ENCODE results near the gene MCF2L2.

The MCF2L2 gene

GRCh38 chr3:183359036-183359435 lies 69.4 kb downstream of the MCF2L2 start:
- DNase-seq = no peak

GRCh38 chr3:183357564-183358079 lies 70.8 kb downstream of the MCF2L2 start:
- DNase-seq = no peak

- DNase-seq = no peak
Observed at GRCh38 chr3:183356920-183357319, 71.5 kb downstream of the MCF2L2 start.

GRCh38 chr3:183354874-183355273 lies 73.5 kb downstream of the MCF2L2 start:
- DNase-seq = no peak

- no peak for DNase-seq
Observed at GRCh38 chr3:183354325-183354831, 74.0 kb downstream of the MCF2L2 start.

GRCh38 chr3:183353421-183353820 lies 75.0 kb downstream of the MCF2L2 start:
- no peak for DNase-seq

GRCh38 chr3:183350164-183350563 lies 78.3 kb downstream of the MCF2L2 start:
- DNase-seq = no peak

- peak; percentile 25 for DNase-seq
Observed at GRCh38 chr3:183349421-183350157, 78.8 kb downstream of the MCF2L2 start.

- DNase-seq = no peak
Observed at GRCh38 chr3:183342824-183343223, 85.6 kb downstream of the MCF2L2 start.

- DNase-seq = peak; percentile 85
Observed at GRCh38 chr3:183341545-183342288, 86.7 kb downstream of the MCF2L2 start.

- DNase-seq = peak; percentile 24
Observed at GRCh38 chr3:183340222-183340621, 88.2 kb downstream of the MCF2L2 start.

GRCh38 chr3:183339461-183340086 lies 88.8 kb downstream of the MCF2L2 start:
- DNase-seq = peak; percentile 48

- no peak for DNase-seq
Observed at GRCh38 chr3:183338520-183338919, 89.9 kb downstream of the MCF2L2 start.

- DNase-seq = no peak
Observed at GRCh38 chr3:183332487-183332886, 95.9 kb downstream of the MCF2L2 start.

- DNase-seq = no peak
Observed at GRCh38 chr3:183331498-183331897, 96.9 kb downstream of the MCF2L2 start.

GRCh38 chr3:183330881-183331280 lies 97.5 kb downstream of the MCF2L2 start:
- no peak for DNase-seq

GRCh38 chr3:183329543-183329942 lies 98.9 kb downstream of the MCF2L2 start:
- DNase-seq = no peak

- DNase-seq = no peak
Observed at GRCh38 chr3:183328823-183329222, 99.6 kb downstream of the MCF2L2 start.

GRCh38 chr3:183328164-183328563 lies 100.3 kb downstream of the MCF2L2 start:
- DNase-seq = no peak

- DNase-seq = no peak
Observed at GRCh38 chr3:183327343-183327742, 101.1 kb downstream of the MCF2L2 start.

- no peak for DNase-seq
Observed at GRCh38 chr3:183324083-183324482, 104.3 kb downstream of the MCF2L2 start.

GRCh38 chr3:183319371-183319770 lies 109.0 kb downstream of the MCF2L2 start:
- no peak for DNase-seq

GRCh38 chr3:183318877-183319276 lies 109.5 kb downstream of the MCF2L2 start:
- no peak for DNase-seq
